ENCODE results near the gene TRIP12. TPM values are rescaled to one million over a fixed set of nuclear protein-coding genes. Genes with fewer than 3 reads are reported as not detected.

The TRIP12 gene
- total and polyA plus RNA-seq, 2 donors (not counting 1 experiment from before 2014, with no cell fraction given), result 30.9 to 274 TPM

- H2AFZ ChIP-seq (ENCODE audit: insufficient read depth, low read depth, low read length, poor library complexity, severe bottlenecking), result no peak overlapping the region
- no peak overlapping the region for H3K4me3 ChIP-seq (ENCODE audit: control extremely low read depth in 1 of 5, extremely low read depth in 1 of 5, insufficient read depth in 1 of 5, low read depth in 2 of 5, low read length in 4 of 5)
- H3K9ac ChIP-seq (ENCODE audit: low read length), result no peak overlapping the region
- no peaks in the 10 kb centered on the region for H3K36me3 ChIP-seq (replicated peaks in 1 of 2; ENCODE audit: control extremely low read depth in 1 of 2, control insufficient read depth in 1 of 2, extremely low read depth in 1 of 2, insufficient read depth in 2 of 2, low read length in 1 of 2)
- ChIA-PET CTCF (interaction anchor here (0.7 kb wide), 2 partner anchors 911 to 915 kb away, joined by 4 read pairs; no protein-coding TSS in a partner anchor), POLR2A (no interaction called here)
- H3K4me1 Mint-ChIP-seq, result no peaks in the 10 kb centered on the region
- no peak overlapping the region for H3K27ac Mint-ChIP-seq
- no peaks in the 10 kb centered on the region for H3K79me2 ChIP-seq (ENCODE audit: control insufficient read depth, insufficient read depth, low read length)
- H4K20me1 ChIP-seq (ENCODE audit: control insufficient read depth, insufficient read depth, low read length, poor library complexity, severe bottlenecking), result no peaks in the 10 kb centered on the region
- peaks cover 0 to 8% (median 0%) of the 10 kb centered on the region in 3 donors for H3K9me3 ChIP-seq (ENCODE audit: control extremely low read depth in 1 of 3, control insufficient read depth in 2 of 3, insufficient read depth in 1 of 3, low read length in 2 of 3)
- H3K4me1 ChIP-seq (ENCODE audit: control insufficient read depth in 2 of 2, insufficient read depth in 2 of 2, low read length in 2 of 2), result no peaks in the 10 kb centered on the region
- no peaks in the 10 kb centered on the region for H3K27me3 Mint-ChIP-seq
- H3K4me2 ChIP-seq (replicated peaks; ENCODE audit: low read depth, low read length, poor library complexity, severe bottlenecking), result no peak overlapping the region
- 96% methylated on average over 4 of the region's 4 CpGs for WGBS (ENCODE audit: insufficient coverage)
- DNase-seq (no peak), ATAC-seq (ENCODE audit: low read depth) (no peak)
- intact Hi-C loops (cut with micrococcal nuclease), result no loop called here
- TF ChIP-seq, protein P1, sequence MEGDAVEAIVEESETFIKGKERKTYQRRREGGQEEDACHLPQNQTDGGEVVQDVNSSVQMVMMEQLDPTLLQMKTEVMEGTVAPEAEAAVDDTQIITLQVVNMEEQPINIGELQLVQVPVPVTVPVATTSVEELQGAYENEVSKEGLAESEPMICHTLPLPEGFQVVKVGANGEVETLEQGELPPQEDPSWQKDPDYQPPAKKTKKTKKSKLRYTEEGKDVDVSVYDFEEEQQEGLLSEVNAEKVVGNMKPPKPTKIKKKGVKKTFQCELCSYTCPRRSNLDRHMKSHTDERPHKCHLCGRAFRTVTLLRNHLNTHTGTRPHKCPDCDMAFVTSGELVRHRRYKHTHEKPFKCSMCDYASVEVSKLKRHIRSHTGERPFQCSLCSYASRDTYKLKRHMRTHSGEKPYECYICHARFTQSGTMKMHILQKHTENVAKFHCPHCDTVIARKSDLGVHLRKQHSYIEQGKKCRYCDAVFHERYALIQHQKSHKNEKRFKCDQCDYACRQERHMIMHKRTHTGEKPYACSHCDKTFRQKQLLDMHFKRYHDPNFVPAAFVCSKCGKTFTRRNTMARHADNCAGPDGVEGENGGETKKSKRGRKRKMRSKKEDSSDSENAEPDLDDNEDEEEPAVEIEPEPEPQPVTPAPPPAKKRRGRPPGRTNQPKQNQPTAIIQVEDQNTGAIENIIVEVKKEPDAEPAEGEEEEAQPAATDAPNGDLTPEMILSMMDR (IDR thresholded peaks at IDR 0.05), result no peak
- no peak for TF ChIP-seq EZH2 (IDR thresholded peaks at IDR 0.05; ENCODE audit: borderline replicate concordance, insufficient read depth, low read depth, low read length, poor library complexity, severe bottlenecking)
- H3K27ac ChIP-seq (ENCODE audit: low read length in 2 of 2), result no peak overlapping the region
- no peak overlapping the region for H3K4me3 Mint-ChIP-seq
- H3K27me3 ChIP-seq (replicated peaks in 1 of 4; ENCODE audit: control extremely low read depth in 1 of 4, control insufficient read depth in 3 of 4, insufficient read depth in 4 of 4, low read length in 3 of 4), result no peaks in the 10 kb centered on the region
- no peaks in the 10 kb centered on the region for H3K9me3 Mint-ChIP-seq (ENCODE audit: insufficient read depth)
Observed at GRCh38 chr2:229937537-229937936, 15.7 kb upstream of the TRIP12 start.

GRCh38 chr2:229931241-229931640, 9.4 kb upstream of the TRIP12 start:
- no peaks in the 10 kb centered on the region for H3K4me1 ChIP-seq (ENCODE audit: control insufficient read depth in 2 of 2, insufficient read depth in 2 of 2, low read length in 2 of 2)
- no peak overlapping the region for H3K4me3 ChIP-seq (ENCODE audit: control extremely low read depth in 1 of 5, extremely low read depth in 1 of 5, insufficient read depth in 1 of 5, low read depth in 2 of 5, low read length in 4 of 5)
- CTCF ChIA-PET, result no interaction called here
- ATAC-seq (ENCODE audit: low read depth) (no peak), DNase-seq (no peak)
- no peaks in the 10 kb centered on the region for H3K27me3 Mint-ChIP-seq
- no peaks in the 10 kb centered on the region for H3K9me3 Mint-ChIP-seq (ENCODE audit: insufficient read depth)
- POLR2A ChIA-PET, result no interaction called here
- no peak overlapping the region for H3K27ac ChIP-seq (ENCODE audit: low read length in 2 of 2)
- no peak overlapping the region for H3K4me2 ChIP-seq (replicated peaks; ENCODE audit: low read depth, low read length, poor library complexity, severe bottlenecking)
- 100% methylated on average over 1 of the region's 5 CpGs for WGBS (ENCODE audit: insufficient coverage)
- intact Hi-C loops (cut with micrococcal nuclease), result no loop called here
- no peaks in the 10 kb centered on the region for H4K20me1 ChIP-seq (ENCODE audit: control insufficient read depth, insufficient read depth, low read length, poor library complexity, severe bottlenecking)
- no peak for TF ChIP-seq EZH2 (IDR thresholded peaks at IDR 0.05; ENCODE audit: borderline replicate concordance, insufficient read depth, low read depth, low read length, poor library complexity, severe bottlenecking)
- TF ChIP-seq, protein P1 (IDR thresholded peaks at IDR 0.05), result no peak
- no peak overlapping the region for H3K4me3 Mint-ChIP-seq
- no peaks in the 10 kb centered on the region for H3K79me2 ChIP-seq (ENCODE audit: control insufficient read depth, insufficient read depth, low read length)
- H3K4me1 Mint-ChIP-seq, result no peaks in the 10 kb centered on the region
- no peak overlapping the region for H2AFZ ChIP-seq (ENCODE audit: insufficient read depth, low read depth, low read length, poor library complexity, severe bottlenecking)
- H3K27ac Mint-ChIP-seq, result no peak overlapping the region
- no peaks in the 10 kb centered on the region for H3K36me3 ChIP-seq (replicated peaks in 1 of 2; ENCODE audit: control extremely low read depth in 1 of 2, control insufficient read depth in 1 of 2, extremely low read depth in 1 of 2, insufficient read depth in 2 of 2, low read length in 1 of 2)
- H3K27me3 ChIP-seq (replicated peaks in 1 of 4; ENCODE audit: control extremely low read depth in 1 of 4, control insufficient read depth in 3 of 4, insufficient read depth in 4 of 4, low read length in 3 of 4), result no peaks in the 10 kb centered on the region
- no peaks in the 10 kb centered on the region for H3K9me3 ChIP-seq (ENCODE audit: control extremely low read depth in 1 of 3, control insufficient read depth in 2 of 3, insufficient read depth in 1 of 3, low read length in 2 of 3)
- H3K9ac ChIP-seq (ENCODE audit: low read length), result no peak overlapping the region
